Measurements from ENCODE around the gene LGALS7. TPM values are rescaled to one million over a fixed set of nuclear protein-coding genes. Genes with fewer than 3 reads are reported as not detected.
"Not testable (repeated sequence)": the region's sequence is repeated elsewhere in the genome, so short reads cannot be mapped to it uniquely, and the experiment has no call there.

LGALS7 gene
- total and polyA plus RNA-seq, 2 of the 4 experiments (the other 2 are of a cell fraction), result not detected

DNA sequence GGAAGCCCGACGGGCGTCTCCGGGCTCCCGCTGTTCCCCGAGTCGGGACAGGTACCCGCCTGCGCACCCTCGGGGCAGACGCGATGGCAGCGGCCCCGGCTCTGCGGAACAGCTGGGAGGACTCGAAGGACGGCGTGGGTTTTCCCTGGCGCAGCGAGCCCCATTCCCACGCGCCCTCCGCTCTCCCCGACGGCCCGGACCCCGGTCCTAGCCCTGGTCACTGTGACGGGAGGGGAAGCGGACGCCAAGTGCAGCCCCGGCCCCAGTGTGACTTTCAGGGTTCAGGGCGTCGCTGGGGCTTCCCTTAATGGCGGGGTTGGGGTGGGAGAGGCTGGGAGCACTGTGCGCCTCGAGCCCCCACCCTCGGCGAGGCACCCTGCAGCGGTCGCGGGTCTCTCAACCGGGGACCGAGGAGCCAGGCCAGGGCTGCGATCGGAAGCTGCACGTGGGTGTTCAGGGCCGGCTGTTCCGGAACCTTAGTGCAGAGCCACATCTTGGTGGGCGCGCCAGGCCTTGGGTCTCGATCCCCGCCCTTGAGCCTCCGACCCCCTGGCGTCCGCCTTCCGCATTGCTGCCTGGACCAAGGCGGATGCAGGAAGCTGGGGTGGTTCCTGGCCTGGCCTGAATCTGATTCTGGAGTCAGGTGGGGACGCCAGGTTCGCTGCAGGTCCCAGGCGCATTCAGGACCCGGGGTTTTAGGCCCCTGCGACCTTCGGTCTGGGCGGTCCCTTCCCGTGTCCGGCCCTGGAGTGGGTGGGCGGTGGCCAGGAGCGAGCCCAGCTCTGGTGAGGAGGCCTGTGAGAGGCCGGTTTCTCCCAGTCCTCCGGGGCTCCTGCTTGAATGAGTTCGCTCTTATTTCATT, 19.2 kb upstream of the LGALS7 start (continued):
- TF ChIP-seq CTCF (conservative IDR thresholded peaks at IDR 0.05; ENCODE audit: low read depth, low read length), result no peak

DNA sequence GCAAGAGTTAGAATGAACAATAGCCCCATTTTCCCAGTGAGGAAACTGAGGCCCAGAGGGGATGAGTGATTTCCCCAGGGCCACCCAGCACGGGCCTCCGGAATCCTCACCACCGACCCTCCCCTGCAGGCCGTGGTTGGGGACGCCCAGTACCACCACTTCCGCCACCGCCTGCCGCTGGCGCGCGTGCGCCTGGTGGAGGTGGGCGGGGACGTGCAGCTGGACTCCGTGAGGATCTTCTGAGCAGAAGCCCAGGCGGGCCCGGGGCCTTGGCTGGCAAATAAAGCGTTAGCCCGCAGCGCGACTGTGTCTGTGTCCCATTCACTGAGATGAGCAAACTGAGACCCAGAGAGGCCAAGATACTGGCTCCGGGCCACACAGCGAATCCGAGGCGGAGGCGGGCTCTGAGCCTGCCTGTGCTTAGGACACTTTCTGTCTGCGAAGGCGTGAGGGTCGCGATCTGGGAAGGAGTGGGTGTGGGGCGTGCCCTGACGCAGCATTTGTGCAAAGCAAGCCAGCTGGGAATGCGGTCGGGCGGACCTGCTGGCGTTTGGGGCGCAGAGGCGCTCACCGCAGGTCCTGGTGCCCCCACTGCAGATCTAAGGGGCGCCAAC, 18.2 kb upstream of the LGALS7 start:
- H3K4me3 ChIP-seq (ENCODE audit: insufficient read depth, low read depth, low read length); H3K79me1 ChIP-seq (ENCODE audit: low read depth in 1 of 2, low read length in 2 of 2); DNase-seq; H3K36me3 ChIP-seq (ENCODE audit: control insufficient read depth, insufficient read depth, low read length); POLR2A ChIA-PET (ENCODE audit: unreplicated experiment); H4K20me1 ChIP-seq (ENCODE audit: insufficient read depth, low read length); H4K5ac ChIP-seq (ENCODE audit: low read depth, low read length); H3K9me1 ChIP-seq (ENCODE audit: insufficient read depth, low read length); H3K27ac ChIP-seq (ENCODE audit: insufficient read depth, low read length); H3K14ac ChIP-seq (replicated peaks; ENCODE audit: low read depth, low read length); dilution Hi-C loops (cut with HindIII; ENCODE audit: low sequenced_read_pairs, unreplicated experiment); H2AK9ac ChIP-seq (replicated peaks; ENCODE audit: low read depth, low read length, poor library complexity); H3K27me3 ChIP-seq (ENCODE audit: control insufficient read depth, insufficient read depth, low read length); H2AFZ ChIP-seq (replicated peaks; ENCODE audit: low read length, poor library complexity); H3K23ac ChIP-seq (ENCODE audit: low read depth, low read length); H2BK5ac ChIP-seq (ENCODE audit: low read depth, low read length, poor library complexity, severe bottlenecking); H3K4me2 ChIP-seq (ENCODE audit: low read depth, low read length); H3K9me3 ChIP-seq (ENCODE audit: control insufficient read depth, insufficient read depth, low read length); H4K91ac ChIP-seq (ENCODE audit: insufficient read depth, low read depth, low read length); H2BK15ac ChIP-seq (ENCODE audit: low read depth, low read length); H2BK120ac ChIP-seq (ENCODE audit: low read depth, low read length); H3K9ac ChIP-seq (ENCODE audit: low read depth, low read length); H3K18ac ChIP-seq (ENCODE audit: low read depth, low read length); H3K4me1 ChIP-seq (ENCODE audit: control insufficient read depth, insufficient read depth, low read length); intact Hi-C loops (cut with micrococcal nuclease); H2AK5ac ChIP-seq (ENCODE audit: low read depth, low read length); H2BK20ac ChIP-seq (ENCODE audit: low read depth, low read length); BruUV-seq (replicated peaks); H3K56ac ChIP-seq (ENCODE audit: extremely low read depth, insufficient read depth, low read length); CTCF ChIA-PET; H3K4ac ChIP-seq (ENCODE audit: low read depth, low read length); in situ Hi-C loops (cut with MboI; ENCODE audit: low sequenced_read_pairs): not testable (repeated sequence)
- WGBS, 2 experiments (ENCODE audit: extremely low coverage in 2 of 2, insufficient read length in 1 of 2), result no CpG with 5 or more reads among the region's 40 CpGs
- peak overlapping the region; percentile 85 to 94; a peak in 2 of 4 replicates for H4K8ac ChIP-seq (ENCODE audit: low read depth in 2 of 2, low read length in 2 of 2)
- ATAC-seq (ENCODE audit: low read depth), result peak; percentile 91
